BE2C (cell line): ENCODE results near the gene HOTAIR.
A peak's percentile ranks its signal among the peaks of the same experiment; 100 is the strongest.

Experiments
- DNase-seq: peaks from one replicate; pipeline ENCODE4 v3.0.0-alpha.2; 2020
- H3K27me3 ChIP-seq: fragments of 250-450 bp; sonication (Bioruptor Pico); 2 replicates; pipeline ENCODE4 v1.5.1; 2020; ENCODE audit warnings: mild to moderate bottlenecking
- H3K36me3 ChIP-seq: fragments of 250-450 bp; sonication (Bioruptor Pico); 2 replicates; pipeline ENCODE4 v1.5.1; 2020; ENCODE audit warnings: mild to moderate bottlenecking
- H3K4me1 ChIP-seq: fragments of 250-450 bp; sonication (Bioruptor Pico); 2 replicates; pipeline ENCODE4 v1.5.1; 2020
- H3K4me3 ChIP-seq: 2 replicates; pipeline ENCODE4 v1.5.1; 2011; ENCODE audit warnings: low read depth, low read length
- H3K9me3 ChIP-seq: fragments of 250-450 bp; sonication (Bioruptor Pico); 2 replicates; pipeline ENCODE4 v1.5.1; 2020
- CTCF ChIP-seq: IDR thresholded peaks from 2 replicates; pipeline ENCODE4 v1.5.1; 2012; ENCODE audit warnings: mild to moderate bottlenecking, low read depth, low read length

Gene HOTAIR

GRCh38 chr12:54016478-54016964, 41.8 kb upstream of the HOTAIR start:
- TF ChIP-seq CTCF = no peak
- H3K27me3 ChIP-seq = no peaks in the 10 kb centered on the region
- H3K4me1 ChIP-seq = peaks cover 24% of the 10 kb centered on the region
- peak; percentile 53 for DNase-seq
- no peaks in the 10 kb centered on the region for H3K9me3 ChIP-seq
- no peaks in the 10 kb centered on the region for H3K36me3 ChIP-seq
- H3K4me3 ChIP-seq = peak overlapping the region; percentile 80

GRCh38 chr12:54016051-54016450, 41.3 kb upstream of the HOTAIR start:
- no peaks in the 10 kb centered on the region for H3K9me3 ChIP-seq
- DNase-seq = no peak
- peak overlapping the region; percentile 80 for H3K4me3 ChIP-seq
- peaks cover 19% of the 10 kb centered on the region for H3K4me1 ChIP-seq
- H3K36me3 ChIP-seq = no peaks in the 10 kb centered on the region
- H3K27me3 ChIP-seq = no peaks in the 10 kb centered on the region
- TF ChIP-seq CTCF = no peak

- H3K4me1 ChIP-seq = peaks cover 11% of the 10 kb centered on the region
- peak overlapping the region; percentile 80; the same call in 1 of the 2 replicates for H3K4me3 ChIP-seq
- H3K27me3 ChIP-seq = no peaks in the 10 kb centered on the region
- DNase-seq = no peak
- no peaks in the 10 kb centered on the region for H3K9me3 ChIP-seq
- H3K36me3 ChIP-seq = no peaks in the 10 kb centered on the region
- no peak for TF ChIP-seq CTCF
Measured at GRCh38 chr12:54015018-54015931, 40.5 kb upstream of the HOTAIR start.

GRCh38 chr12:54014377-54015017, 39.7 kb upstream of the HOTAIR start:
- no peaks in the 10 kb centered on the region for H3K27me3 ChIP-seq
- H3K4me1 ChIP-seq = peaks cover 8% of the 10 kb centered on the region
- DNase-seq = no peak
- H3K36me3 ChIP-seq = no peaks in the 10 kb centered on the region
- TF ChIP-seq CTCF = no peak
- H3K9me3 ChIP-seq = no peaks in the 10 kb centered on the region
- no peak overlapping the region for H3K4me3 ChIP-seq

DNA sequence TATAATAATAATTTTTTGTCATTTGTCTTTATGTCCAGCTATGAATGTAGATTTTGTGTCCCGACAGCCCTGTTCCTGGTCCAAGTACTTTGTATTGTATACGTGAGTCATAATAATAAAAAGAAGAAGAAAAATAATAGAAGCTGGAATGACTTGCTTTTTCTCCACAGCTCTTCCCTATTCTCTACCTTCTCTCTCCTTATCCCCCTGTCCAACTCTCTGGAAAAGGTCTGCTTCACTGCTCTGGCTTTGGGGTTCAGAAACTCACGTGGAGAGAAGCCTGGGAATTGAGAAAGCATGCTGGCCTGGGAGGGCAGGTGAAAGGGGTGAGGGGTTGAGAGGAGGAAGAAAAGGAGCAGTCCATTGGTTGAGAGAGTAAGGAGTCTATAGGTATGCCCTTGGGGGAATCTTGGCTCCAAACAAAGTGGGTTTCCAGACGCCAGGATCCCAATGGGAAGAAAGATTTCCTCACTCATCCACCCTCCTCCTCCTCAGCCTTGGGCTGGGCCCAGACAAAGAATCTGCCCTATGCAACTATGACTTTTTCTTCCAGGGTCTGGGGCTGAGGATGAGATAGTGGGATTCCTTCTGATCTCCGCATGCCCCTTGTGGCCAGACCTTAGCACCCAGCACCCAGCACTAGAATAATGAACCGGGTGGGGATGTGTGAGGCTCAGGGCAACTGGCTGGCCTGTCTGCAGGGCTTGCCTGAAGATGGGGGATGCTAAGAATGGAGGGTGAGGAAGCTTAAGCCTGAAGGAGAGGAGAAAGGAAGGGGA, 38.1 kb upstream of the HOTAIR start:
- H3K36me3 ChIP-seq = no peaks in the 10 kb centered on the region
- DNase-seq = no peak
- peak; percentile 41 for TF ChIP-seq CTCF
- H3K4me3 ChIP-seq = no peak overlapping the region
- H3K27me3 ChIP-seq = no peaks in the 10 kb centered on the region
- no peaks in the 10 kb centered on the region for H3K9me3 ChIP-seq
- H3K4me1 ChIP-seq = peaks cover 14% of the 10 kb centered on the region
